Measurements from ENCODE around the gene CDK5RAP3. TPM values are rescaled to one million over a fixed set of nuclear protein-coding genes. Genes with fewer than 3 reads are reported as not detected.

CDK5RAP3 gene
- total and polyA plus RNA-seq, 12 donors: 42.8 to 733 (median 111) TPM

- Histone ChIP-seq H3K36me3 (replicated peaks in 1 of 2) (no peaks in the 10 kb centered on the region), H3K27ac (no peak overlapping the region), H3K9me3 (replicated peaks in 1 of 3) (no peaks in the 10 kb centered on the region), H3K4me1 (replicated peaks in 1 of 2) (peaks cover 0 to 7% of the 10 kb centered on the region in 2 donors), H3K4me3 (no peak overlapping the region), H3K27me3 (no peaks in the 10 kb centered on the region)
- 94 to 99% (median 96%) methylated on average over 5 of the region's 5 CpGs for WGBS, 4 donors
- intact Hi-C loops (cut with DNase I): loop anchor here (5.0 kb wide), 2 partner anchors 123 to 128 kb away; partner anchors contain the start of gene SCRN2 (in 1 of the 2)
- no peak for TF ChIP-seq CTCF (IDR thresholded peaks at IDR 0.05)
- TF ChIP-seq POLR2A (IDR thresholded peaks at IDR 0.05): no peak
- no peak for DNase-seq
Observed at GRCh38 chr17:47964856-47965255, 6.1 kb upstream of the CDK5RAP3 start.

- intact Hi-C loops (cut with DNase I): loop anchor here in 1 of 2 donors (5.0 kb wide), 1 partner anchor 124 kb away; the partner anchor contains the start of gene SCRN2
- Histone ChIP-seq H3K4me1 (replicated peaks in 1 of 2) (peaks cover 0 to 12% of the 10 kb centered on the region in 2 donors), H3K4me3 (no peak overlapping the region), H3K27ac (no peak overlapping the region), H3K27me3 (no peaks in the 10 kb centered on the region), H3K9me3 (replicated peaks in 1 of 3) (no peaks in the 10 kb centered on the region), H3K36me3 (replicated peaks in 1 of 2) (no peaks in the 10 kb centered on the region)
- no peak for DNase-seq
- TF ChIP-seq CTCF (IDR thresholded peaks at IDR 0.05) (no peak), POLR2A (IDR thresholded peaks at IDR 0.05) (no peak)
- WGBS, 4 donors: 64 to 80% (median 72%) methylated on average over 1 of the region's 1 CpG
Observed at GRCh38 chr17:47966079-47966519, 4.8 kb upstream of the CDK5RAP3 start.

GRCh38 chr17:47967607-47968252, 3.2 kb upstream of the CDK5RAP3 start:
- Histone ChIP-seq H3K9me3 (replicated peaks in 1 of 3) (no peaks in the 10 kb centered on the region), H3K4me3 (no peak overlapping the region), H3K4me1 (replicated peaks in 1 of 2) (peaks cover 7 to 20% of the 10 kb centered on the region in 2 donors), H3K27ac (peak overlapping the region in 1 of 5 donors; percentile 32), H3K36me3 (replicated peaks in 1 of 2) (no peaks in the 10 kb centered on the region), H3K27me3 (no peaks in the 10 kb centered on the region)
- TF ChIP-seq CTCF (IDR thresholded peaks at IDR 0.05) (no peak), POLR2A (IDR thresholded peaks at IDR 0.05) (no peak)
- intact Hi-C loops (cut with DNase I): loop anchor here in 1 of 2 donors (5.0 kb wide), 1 partner anchor 125 kb away; the partner anchor contains the start of gene SCRN2
- WGBS, 4 donors: 34 to 40% (median 36%) methylated on average over 4 to 5 of the region's 5 CpGs; no CpG with 5 or more reads in 1 of the 4 donors
- peak in 2 of 7 donors; percentile 31 to 32 for DNase-seq

- no peak overlapping the region for H3K27ac ChIP-seq
- no peak for TF ChIP-seq POLR2A (IDR thresholded peaks at IDR 0.05)
- WGBS, 4 donors: 90 to 97% (median 94%) methylated on average over 5 of the region's 5 CpGs
- no peak overlapping the region for H3K4me3 ChIP-seq
- no peaks in the 10 kb centered on the region for H3K27me3 ChIP-seq
- peaks cover 7 to 20% of the 10 kb centered on the region in 2 donors for H3K4me1 ChIP-seq (replicated peaks in 1 of 2)
- no peak for DNase-seq
- intact Hi-C loops (cut with DNase I): loop anchor here in 1 of 2 donors (5.0 kb wide), 1 partner anchor 127 kb away; the partner anchor contains the start of gene SCRN2
- peaks cover 0 to 3% of the 10 kb centered on the region in 2 donors for H3K36me3 ChIP-seq (replicated peaks in 1 of 2)
- no peaks in the 10 kb centered on the region for H3K9me3 ChIP-seq (replicated peaks in 1 of 3)
Observed at GRCh38 chr17:47968836-47969235, 2.1 kb upstream of the CDK5RAP3 start.
